Loucy (cell line): ENCODE results near the gene DEFB129.
"Not testable (repeated sequence)": the region's sequence is repeated elsewhere in the genome, so short reads cannot be mapped to it uniquely, and the experiment has no call there.

Experiments
- H2AFZ ChIP-seq: fragments of 200-600 bp; sonication (generic); 2 replicates; pipeline ENCODE4 v1.6.0; 2016; ENCODE audit warnings: antibody characterized with exemption, mild to moderate bottlenecking, low read length, moderate library complexity
- H3F3A ChIP-seq: fragments of 200-600 bp; 2 replicates; pipeline ENCODE4 v1.6.0; 2016; ENCODE audit warnings: antibody characterized with exemption, low read depth, mild to moderate bottlenecking
- H3K27me3 ChIP-seq: fragments of 200-600 bp; sonication (generic); 2 replicates; pipeline ENCODE4 v1.6.1; 2014; ENCODE audit warnings: low read length, mild to moderate bottlenecking; ENCODE audit not compliant: insufficient read depth, poor library complexity, severe bottlenecking
- H3K36me3 ChIP-seq: fragments of 200-600 bp; sonication (generic); 2 replicates; pipeline ENCODE4 v1.6.1; 2016; ENCODE audit warnings: low read length; ENCODE audit not compliant: insufficient read depth
- H3K4me1 ChIP-seq: fragments of 200-600 bp; sonication (generic); 2 replicates; pipeline ENCODE4 v1.5.1; 2014; ENCODE audit warnings: low read length, mild to moderate bottlenecking; ENCODE audit not compliant: insufficient read depth, poor library complexity, severe bottlenecking
- H3K4me2 ChIP-seq: fragments of 200-600 bp; sonication (generic); 2 replicates; pipeline ENCODE4 v1.6.0; 2014; ENCODE audit warnings: antibody characterized with exemption, low read length, low read depth, mild to moderate bottlenecking; ENCODE audit not compliant: poor library complexity, severe bottlenecking
- H3K4me3 ChIP-seq: fragments of 200-600 bp; sonication (generic); 2 replicates; pipeline ENCODE4 v1.5.1; 2014; ENCODE audit warnings: low read length, mild to moderate bottlenecking, mixed read lengths; ENCODE audit not compliant: poor library complexity, severe bottlenecking
- H3K79me2 ChIP-seq: fragments of 200-600 bp; sonication (generic); 2 replicates; pipeline ENCODE4 v1.6.1; 2014; ENCODE audit warnings: low read length; ENCODE audit not compliant: insufficient read depth
- H3K9ac ChIP-seq: fragments of 200-600 bp; sonication (generic); 2 replicates; pipeline ENCODE4 v1.6.0; 2014; ENCODE audit warnings: mild to moderate bottlenecking, low read depth, low read length, moderate library complexity; ENCODE audit not compliant: poor library complexity, severe bottlenecking
- H3K9me2 ChIP-seq: fragments of 200-600 bp; sonication (generic); replicated peaks from 2 replicates; pipeline ENCODE4 v1.6.1; 2016; ENCODE audit warnings: low read depth, low read length, mixed read lengths
- H3K9me3 ChIP-seq: fragments of 200-600 bp; sonication (generic); 2 replicates; pipeline ENCODE4 v1.6.1; 2014; ENCODE audit warnings: mild to moderate bottlenecking, antibody characterized with exemption, low read length, low read depth; ENCODE audit not compliant: insufficient read depth
- H4K20me1 ChIP-seq: fragments of 200-600 bp; sonication (generic); 2 replicates; pipeline ENCODE4 v1.6.0; 2014; ENCODE audit warnings: antibody characterized with exemption, low read length, mild to moderate bottlenecking; ENCODE audit not compliant: insufficient read depth, poor library complexity, severe bottlenecking
- CTCF ChIP-seq: fragments of 200-600 bp; sonication (generic); conservative IDR thresholded peaks from 2 replicates; pipeline ENCODE4 v1.5.1; 2014; ENCODE audit warnings: mild to moderate bottlenecking, antibody characterized with exemption, low read length
- EZH2phosphoT487 ChIP-seq: fragments of 200-600 bp; IDR thresholded peaks from 2 replicates; pipeline ENCODE4 v1.6.1; 2018; ENCODE audit warnings: antibody characterized with exemption, mild to moderate bottlenecking, moderate library complexity, borderline replicate concordance

DEFB129 gene

GRCh38 chr20:198225-198624, 28.8 kb upstream of the DEFB129 start:
- no peak for TF ChIP-seq EZH2phosphoT487
- no peak for TF ChIP-seq CTCF
- no peaks in the 10 kb centered on the region for H3K9me3 ChIP-seq
- H3K4me2 ChIP-seq = no peak overlapping the region
- H3K27me3 ChIP-seq = no peaks in the 10 kb centered on the region
- no peak overlapping the region for H3K9ac ChIP-seq
- H3F3A ChIP-seq = no peaks in the 10 kb centered on the region
- no peak overlapping the region for H3K4me3 ChIP-seq
- H4K20me1 ChIP-seq = no peaks in the 10 kb centered on the region
- H3K4me1 ChIP-seq = no peaks in the 10 kb centered on the region
- no peaks in the 10 kb centered on the region for H3K79me2 ChIP-seq
- no peak overlapping the region for H2AFZ ChIP-seq
- H3K9me2 ChIP-seq = no peaks in the 10 kb centered on the region
- H3K36me3 ChIP-seq = no peaks in the 10 kb centered on the region

GRCh38 chr20:199996-200395, 27.1 kb upstream of the DEFB129 start:
- no peaks in the 10 kb centered on the region for H3K9me3 ChIP-seq
- no peak overlapping the region for H3K4me2 ChIP-seq
- no peaks in the 10 kb centered on the region for H3K79me2 ChIP-seq
- TF ChIP-seq EZH2phosphoT487 (no peak), CTCF (no peak)
- H3K4me1 ChIP-seq = no peaks in the 10 kb centered on the region
- H3K9ac ChIP-seq = no peak overlapping the region
- no peak overlapping the region for H2AFZ ChIP-seq
- no peaks in the 10 kb centered on the region for H4K20me1 ChIP-seq
- no peaks in the 10 kb centered on the region for H3K9me2 ChIP-seq
- H3K27me3 ChIP-seq = no peaks in the 10 kb centered on the region
- no peaks in the 10 kb centered on the region for H3K36me3 ChIP-seq
- H3F3A ChIP-seq = no peaks in the 10 kb centered on the region
- H3K4me3 ChIP-seq = no peak overlapping the region

- not testable (repeated sequence) for H3K4me2 ChIP-seq, H3K9me2 ChIP-seq, H4K20me1 ChIP-seq, H3K27me3 ChIP-seq, H3K36me3 ChIP-seq, H2AFZ ChIP-seq, H3F3A ChIP-seq, H3K4me1 ChIP-seq, H3K9me3 ChIP-seq, H3K4me3 ChIP-seq, H3K9ac ChIP-seq, H3K79me2 ChIP-seq
Observed at GRCh38 chr20:203630-204029, 23.4 kb upstream of the DEFB129 start.

- TF ChIP-seq CTCF (peak; percentile 85), EZH2phosphoT487 (no peak)
- Histone ChIP-seq H2AFZ (no peak overlapping the region), H3K27me3 (no peaks in the 10 kb centered on the region), H4K20me1 (no peaks in the 10 kb centered on the region), H3K4me3 (no peak overlapping the region), H3K4me2 (no peak overlapping the region), H3K36me3 (no peaks in the 10 kb centered on the region), H3K9me2 (no peaks in the 10 kb centered on the region), H3K4me1 (no peaks in the 10 kb centered on the region), H3K9me3 (no peaks in the 10 kb centered on the region), H3F3A (no peaks in the 10 kb centered on the region), H3K9ac (no peak overlapping the region), H3K79me2 (no peaks in the 10 kb centered on the region)
Observed at GRCh38 chr20:208942-209566, 18.0 kb upstream of the DEFB129 start.
